Mesothelial cell of epicardium (in vitro differentiated cells): ENCODE measurements around the gene PSMB9. TPM values are rescaled to one million over a fixed set of nuclear protein-coding genes. Genes with fewer than 3 reads are reported as not detected.

Experiments
- DNase-seq, 2 experiments: peaks; one replicate each; pipeline ENCODE4 v3.0.0; 2021; ENCODE audit warnings: low spot score in 2 of 2; ENCODE audit not compliant: unreplicated experiment in 2 of 2
- H3K27ac Mint-ChIP-seq: 2 replicates; pipeline ENCODE4 v1.8.0; 2021; ENCODE audit warnings: mixed read lengths
- H3K27me3 Mint-ChIP-seq: 2 replicates; pipeline ENCODE4 v1.8.0; 2021; ENCODE audit warnings: low read depth, mixed read lengths
- H3K36me3 Mint-ChIP-seq: 2 replicates; pipeline ENCODE4 v1.8.0; 2021; ENCODE audit warnings: mixed read lengths
- H3K4me1 Mint-ChIP-seq: 2 replicates; pipeline ENCODE4 v1.8.0; 2021; ENCODE audit warnings: mixed read lengths
- H3K4me3 Mint-ChIP-seq: 2 replicates; pipeline ENCODE4 v1.8.0; 2021; ENCODE audit warnings: mild to moderate bottlenecking, moderate library complexity, mixed read lengths
- H3K9me3 Mint-ChIP-seq: 2 replicates; pipeline ENCODE4 v1.8.0; 2021; ENCODE audit warnings: mixed read lengths
- CTCF ChIP-seq: fragments of 200-600 bp; sonication (generic); IDR thresholded peaks from one replicate; pipeline ENCODE4 v1.5.0; 2021; ENCODE audit warnings: antibody characterized with exemption; ENCODE audit not compliant: unreplicated experiment
- total RNA-seq: library from RNA; stranded (reverse); gene quantifications from 3 replicates; pipeline ENCODE4 v1.2.1, GENCODE V29; 2021

Gene PSMB9
- total RNA-seq, 1 donor from 2014 or later: not detected

DNA sequence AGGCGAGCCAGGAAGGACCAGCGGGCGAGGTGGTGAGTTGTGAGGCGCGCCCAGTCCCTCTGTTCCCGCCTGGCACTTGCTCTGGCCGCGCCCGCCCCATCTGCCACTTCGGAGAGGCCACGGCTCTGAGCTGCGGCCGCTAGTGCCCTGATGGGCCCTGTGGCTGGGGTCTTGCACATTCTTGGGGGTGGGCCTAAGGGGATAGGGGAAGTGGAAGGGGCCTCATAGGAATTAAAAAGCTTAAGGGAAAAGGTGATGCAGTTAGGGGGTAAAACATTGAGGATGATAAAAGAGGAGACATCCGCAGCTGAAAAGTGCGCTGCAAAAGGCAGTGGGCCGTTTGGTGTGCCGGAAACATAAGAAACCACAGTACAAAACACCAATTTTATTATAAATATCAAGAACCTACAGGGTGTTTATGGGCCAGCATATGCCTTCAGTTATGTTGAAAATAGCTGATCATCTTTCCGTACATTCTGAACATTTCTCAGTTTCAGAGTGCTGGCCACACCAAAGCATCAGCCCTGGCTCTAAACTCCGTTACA lies 9.1 kb upstream of the PSMB9 start:
- Mint-ChIP-seq H3K9me3 (no peaks in the 10 kb centered on the region), H3K4me3 (peak overlapping the region; percentile 93), H3K27me3 (peaks cover 70% of the 10 kb centered on the region), H3K36me3 (peaks cover 18% of the 10 kb centered on the region), H3K27ac (peak overlapping the region; percentile 35), H3K4me1 (peaks cover 10% of the 10 kb centered on the region)
- no peak for DNase-seq
- TF ChIP-seq CTCF: no peak

GRCh38 chr6:32845384-32845884 lies 8.6 kb upstream of the PSMB9 start:
- TF ChIP-seq CTCF: no peak
- Mint-ChIP-seq H3K9me3 (no peaks in the 10 kb centered on the region), H3K4me1 (peaks cover 10% of the 10 kb centered on the region), H3K4me3 (no peak overlapping the region), H3K27ac (no peak overlapping the region), H3K36me3 (peaks cover 21% of the 10 kb centered on the region), H3K27me3 (peaks cover 75% of the 10 kb centered on the region)
- no peak for DNase-seq

- Mint-ChIP-seq H3K27ac (no peak overlapping the region), H3K36me3 (peaks cover 20% of the 10 kb centered on the region), H3K4me3 (no peak overlapping the region), H3K9me3 (no peaks in the 10 kb centered on the region), H3K27me3 (peaks cover 85% of the 10 kb centered on the region), H3K4me1 (peaks cover 12% of the 10 kb centered on the region)
- DNase-seq: no peak
- TF ChIP-seq CTCF: no peak
Observed at GRCh38 chr6:32847004-32847403, 7.0 kb upstream of the PSMB9 start.

- Mint-ChIP-seq H3K4me3 (no peak overlapping the region), H3K27ac (no peak overlapping the region), H3K4me1 (peaks cover 19% of the 10 kb centered on the region), H3K27me3 (peaks cover 87% of the 10 kb centered on the region), H3K36me3 (peaks cover 16% of the 10 kb centered on the region), H3K9me3 (no peaks in the 10 kb centered on the region)
- DNase-seq: no peak
- no peak for TF ChIP-seq CTCF
Observed at GRCh38 chr6:32847795-32848194, 6.2 kb upstream of the PSMB9 start.

GRCh38 chr6:32849126-32849525 lies 4.9 kb upstream of the PSMB9 start:
- Mint-ChIP-seq H3K27ac (no peak overlapping the region), H3K27me3 (peaks cover 82% of the 10 kb centered on the region), H3K4me1 (peaks cover 18% of the 10 kb centered on the region), H3K36me3 (peaks cover 16% of the 10 kb centered on the region), H3K9me3 (no peaks in the 10 kb centered on the region), H3K4me3 (no peak overlapping the region)
- DNase-seq: no peak
- TF ChIP-seq CTCF: no peak
